ENCODE measurements around the gene SLC13A3. TPM values are rescaled to one million over a fixed set of nuclear protein-coding genes. Genes with fewer than 3 reads are reported as not detected.

The SLC13A3 gene, protein sequence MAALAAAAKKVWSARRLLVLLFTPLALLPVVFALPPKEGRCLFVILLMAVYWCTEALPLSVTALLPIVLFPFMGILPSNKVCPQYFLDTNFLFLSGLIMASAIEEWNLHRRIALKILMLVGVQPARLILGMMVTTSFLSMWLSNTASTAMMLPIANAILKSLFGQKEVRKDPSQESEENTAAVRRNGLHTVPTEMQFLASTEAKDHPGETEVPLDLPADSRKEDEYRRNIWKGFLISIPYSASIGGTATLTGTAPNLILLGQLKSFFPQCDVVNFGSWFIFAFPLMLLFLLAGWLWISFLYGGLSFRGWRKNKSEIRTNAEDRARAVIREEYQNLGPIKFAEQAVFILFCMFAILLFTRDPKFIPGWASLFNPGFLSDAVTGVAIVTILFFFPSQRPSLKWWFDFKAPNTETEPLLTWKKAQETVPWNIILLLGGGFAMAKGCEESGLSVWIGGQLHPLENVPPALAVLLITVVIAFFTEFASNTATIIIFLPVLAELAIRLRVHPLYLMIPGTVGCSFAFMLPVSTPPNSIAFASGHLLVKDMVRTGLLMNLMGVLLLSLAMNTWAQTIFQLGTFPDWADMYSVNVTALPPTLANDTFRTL
- 0.62 TPM for polyA plus RNA-seq (2013, experiment 1 of 2)
- 0.66 TPM for polyA plus RNA-seq (2013, experiment 2 of 2)

DNA sequence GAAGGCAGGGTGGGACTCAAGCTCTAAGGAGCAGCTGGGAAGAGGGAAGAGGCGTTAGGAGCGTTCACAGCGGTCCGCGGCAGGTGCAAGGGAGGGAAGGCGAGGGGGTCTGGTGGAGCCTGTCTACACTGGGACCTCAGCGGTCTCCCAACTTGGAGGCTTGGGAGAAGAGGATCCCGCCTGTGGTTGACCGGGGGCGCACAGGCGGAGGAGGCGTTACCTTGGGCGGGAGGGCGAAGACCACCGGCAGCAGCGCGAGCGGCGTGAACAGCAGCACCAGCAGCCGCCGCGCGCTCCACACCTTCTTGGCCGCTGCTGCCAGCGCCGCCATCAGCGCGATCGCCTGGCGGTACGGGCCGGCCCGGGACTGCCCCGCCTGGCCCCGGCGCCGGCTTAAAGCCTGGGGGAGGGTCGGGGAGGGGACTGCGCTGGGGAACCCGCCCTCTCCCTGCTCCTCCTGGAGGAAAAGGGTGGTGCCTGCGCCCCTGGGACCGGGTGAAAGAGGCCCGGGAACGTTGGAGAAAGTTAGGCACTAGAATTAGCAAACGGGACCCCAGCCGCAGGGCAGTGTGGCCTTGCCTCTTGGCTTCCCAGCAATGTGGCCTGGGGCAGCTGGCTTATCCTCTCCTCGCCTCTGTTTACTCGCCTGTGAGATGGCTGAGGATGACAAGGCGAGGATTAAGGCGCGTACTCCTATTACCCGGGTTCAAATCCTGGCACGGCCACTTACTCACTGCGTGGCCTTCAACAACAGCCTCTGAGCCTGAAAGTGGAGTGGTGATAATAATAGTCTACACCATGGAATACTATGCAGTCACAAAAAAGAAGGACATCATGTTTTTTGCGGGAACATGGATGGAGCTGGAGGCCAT lies at the start of gene SLC13A3:
Gene SLC13A3 (minus strand): TSS at position 369 of the 872 bp plus-strand sequence. CDS start 38 bp downstream, at position 331.
- no peak within 1 kb of the TSS for H2BK15ac ChIP-seq (ENCODE audit: low read depth, poor library complexity, severe bottlenecking)
- H2BK5ac ChIP-seq (ENCODE audit: low read depth, low read length, poor library complexity, severe bottlenecking) = no peak within 1 kb of the TSS
- no peaks in the 10 kb centered on the region for H3K9me3 ChIP-seq (ENCODE audit: control insufficient read depth, low read length)
- WGBS = 21% methylated on average over 47 of the region's 55 CpGs
- H2AK5ac ChIP-seq (ENCODE audit: low read length, severe bottlenecking) = no peak within 1 kb of the TSS
- no peak within 1 kb of the TSS for H3K23ac ChIP-seq (ENCODE audit: low read length in 2 of 2)
- H3K36me3 ChIP-seq (ENCODE audit: control insufficient read depth in 1 of 2, insufficient read depth in 2 of 2, low read depth in 1 of 2, low read length in 2 of 2) = no peaks in the 10 kb centered on the region
- peaks cover 6% of the 10 kb centered on the region for H3K4me1 ChIP-seq (ENCODE audit: control insufficient read depth, insufficient read depth, low read depth, low read length)
- H3K27me3 ChIP-seq (ENCODE audit: control insufficient read depth in 1 of 2, insufficient read depth in 1 of 2, low read length in 2 of 2) = peaks cover 31 to 33% of the 10 kb centered on the region in 2 experiments
- no peak within 1 kb of the TSS for H2BK120ac ChIP-seq (ENCODE audit: low read depth, low read length)
- no peak for DNase-seq
- no peak within 1 kb of the TSS for H3K18ac ChIP-seq (ENCODE audit: low read depth in 1 of 2, low read length in 2 of 2)
- H4K8ac ChIP-seq (ENCODE audit: low read length) = no peak within 1 kb of the TSS
- no peak within 1 kb of the TSS for H2BK12ac ChIP-seq (ENCODE audit: low read length in 2 of 2)
- H3K9ac ChIP-seq (ENCODE audit: low read length) = peak within 1 kb of the TSS; percentile 8
- no peaks in the 10 kb centered on the region for H3K79me1 ChIP-seq (replicated peaks; ENCODE audit: low read length, poor library complexity, severe bottlenecking)
- H4K91ac ChIP-seq (ENCODE audit: low read length) = no peak within 1 kb of the TSS
- H3K27ac ChIP-seq (ENCODE audit: low read length, poor library complexity, severe bottlenecking) = no peak within 1 kb of the TSS
- peak within 1 kb of the TSS in 1 of 2 experiments; percentile 53 for H3K4me3 ChIP-seq (ENCODE audit: insufficient read depth in 1 of 2, low read depth in 1 of 2, low read length in 2 of 2)
- H3K4me2 ChIP-seq (ENCODE audit: low read length, poor library complexity, severe bottlenecking) = no peak within 1 kb of the TSS
- H2AFZ ChIP-seq (ENCODE audit: low read depth, low read length) = no peak within 1 kb of the TSS
- no peak within 1 kb of the TSS for H3K14ac ChIP-seq (ENCODE audit: low read length in 2 of 2)
- no peak within 1 kb of the TSS for H3K4ac ChIP-seq (ENCODE audit: low read depth in 1 of 2, low read length in 2 of 2)

DNA sequence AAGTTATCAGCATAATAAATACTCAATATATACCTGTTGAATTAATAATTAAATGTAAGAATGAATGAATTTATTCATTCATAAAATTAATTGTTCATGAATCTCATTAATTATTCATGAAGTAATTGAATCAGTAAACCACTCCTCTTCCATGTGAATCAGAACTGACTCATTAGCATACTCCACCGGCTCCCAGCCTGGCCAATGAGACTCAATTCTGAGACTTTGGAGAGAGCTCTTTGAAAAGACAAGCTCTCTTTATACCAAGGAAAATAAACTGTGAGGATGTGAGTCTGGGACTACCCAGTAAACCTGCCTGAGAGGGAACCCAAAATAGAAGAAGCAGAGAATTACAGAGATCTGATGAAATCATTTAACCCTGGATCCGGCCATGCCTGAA lies 49.8 kb upstream of the SLC13A3 start:
- Histone ChIP-seq H3K4me2 (ENCODE audit: low read length, poor library complexity, severe bottlenecking) (no peak overlapping the region), H3K4ac (ENCODE audit: low read depth in 1 of 2, low read length in 2 of 2) (no peak overlapping the region), H3K14ac (ENCODE audit: low read length in 2 of 2) (no peak overlapping the region), H3K79me1 (replicated peaks; ENCODE audit: low read length, poor library complexity, severe bottlenecking) (no peaks in the 10 kb centered on the region), H3K9ac (ENCODE audit: low read length) (peak overlapping the region; percentile 50), H2AK5ac (ENCODE audit: low read length, severe bottlenecking) (no peak overlapping the region), H3K27ac (ENCODE audit: low read length, poor library complexity, severe bottlenecking) (no peak overlapping the region), H2BK15ac (ENCODE audit: low read depth, poor library complexity, severe bottlenecking) (no peak overlapping the region), H3K18ac (ENCODE audit: low read depth in 1 of 2, low read length in 2 of 2) (no peak overlapping the region), H3K23ac (ENCODE audit: low read length in 2 of 2) (no peak overlapping the region), H3K4me1 (ENCODE audit: control insufficient read depth, insufficient read depth, low read depth, low read length) (no peaks in the 10 kb centered on the region), H3K36me3 (ENCODE audit: control insufficient read depth in 1 of 2, insufficient read depth in 2 of 2, low read depth in 1 of 2, low read length in 2 of 2) (no peaks in the 10 kb centered on the region), H2BK5ac (ENCODE audit: low read depth, low read length, poor library complexity, severe bottlenecking) (no peak overlapping the region), H3K27me3 (ENCODE audit: control insufficient read depth in 1 of 2, insufficient read depth in 1 of 2, low read length in 2 of 2) (peaks cover 0 to 9% of the 10 kb centered on the region in 2 experiments), H3K4me3 (ENCODE audit: insufficient read depth in 1 of 2, low read depth in 1 of 2, low read length in 2 of 2) (no peak overlapping the region), H2BK12ac (ENCODE audit: low read length in 2 of 2) (no peak overlapping the region), H2AFZ (ENCODE audit: low read depth, low read length) (no peak overlapping the region), H4K8ac (ENCODE audit: low read length) (no peak overlapping the region), H4K91ac (ENCODE audit: low read length) (no peak overlapping the region), H3K9me3 (ENCODE audit: control insufficient read depth, low read length) (no peaks in the 10 kb centered on the region), H2BK120ac (ENCODE audit: low read depth, low read length) (no peak overlapping the region)
- WGBS = no CpG with 5 or more reads among the region's 2 CpGs
- DNase-seq = no peak

DNA sequence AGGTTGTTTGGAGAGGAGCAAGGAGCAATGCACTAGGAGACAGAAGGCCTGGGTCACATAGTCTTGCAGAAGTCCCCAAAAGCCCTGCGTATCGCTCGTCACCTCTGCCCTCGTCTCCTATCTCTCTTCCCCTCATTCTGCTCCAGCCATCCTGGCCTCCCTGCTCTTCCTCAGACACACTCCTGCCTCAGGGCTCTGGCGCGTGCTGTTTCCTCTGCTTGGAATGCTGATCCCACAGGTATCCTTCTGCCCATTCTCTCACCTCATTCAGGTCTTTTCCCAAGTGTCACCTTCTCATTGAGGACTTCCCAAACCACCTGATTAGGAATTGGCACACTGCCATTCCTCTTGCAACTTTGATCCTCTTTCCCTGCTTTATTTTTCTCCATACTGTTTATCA lies 49.2 kb upstream of the SLC13A3 start:
- H3K23ac ChIP-seq (ENCODE audit: low read length in 2 of 2) = no peak overlapping the region
- H2BK12ac ChIP-seq (ENCODE audit: low read length in 2 of 2) = no peak overlapping the region
- DNase-seq = no peak
- peak overlapping the region; percentile 76 for H4K91ac ChIP-seq (ENCODE audit: low read length)
- no peak overlapping the region for H4K8ac ChIP-seq (ENCODE audit: low read length)
- H3K18ac ChIP-seq (ENCODE audit: low read depth in 1 of 2, low read length in 2 of 2) = no peak overlapping the region
- no peak overlapping the region for H2BK15ac ChIP-seq (ENCODE audit: low read depth, poor library complexity, severe bottlenecking)
- H3K36me3 ChIP-seq (ENCODE audit: control insufficient read depth in 1 of 2, insufficient read depth in 2 of 2, low read depth in 1 of 2, low read length in 2 of 2) = no peaks in the 10 kb centered on the region
- H3K14ac ChIP-seq (ENCODE audit: low read length in 2 of 2) = no peak overlapping the region
- no peak overlapping the region for H2BK5ac ChIP-seq (ENCODE audit: low read depth, low read length, poor library complexity, severe bottlenecking)
- no peak overlapping the region for H2AK5ac ChIP-seq (ENCODE audit: low read length, severe bottlenecking)
- no peak overlapping the region for H3K27ac ChIP-seq (ENCODE audit: low read length, poor library complexity, severe bottlenecking)
- H3K9ac ChIP-seq (ENCODE audit: low read length) = no peak overlapping the region
- no peaks in the 10 kb centered on the region for H3K9me3 ChIP-seq (ENCODE audit: control insufficient read depth, low read length)
- no peak overlapping the region for H2AFZ ChIP-seq (ENCODE audit: low read depth, low read length)
- H3K27me3 ChIP-seq (ENCODE audit: control insufficient read depth in 1 of 2, insufficient read depth in 1 of 2, low read length in 2 of 2) = peaks cover 0 to 9% of the 10 kb centered on the region in 2 experiments
- 83% methylated on average over 6 of the region's 6 CpGs for WGBS
- no peak overlapping the region for H3K4ac ChIP-seq (ENCODE audit: low read depth in 1 of 2, low read length in 2 of 2)
- no peak overlapping the region for H3K4me2 ChIP-seq (ENCODE audit: low read length, poor library complexity, severe bottlenecking)
- H2BK120ac ChIP-seq (ENCODE audit: low read depth, low read length) = no peak overlapping the region
- H3K79me1 ChIP-seq (replicated peaks; ENCODE audit: low read length, poor library complexity, severe bottlenecking) = no peaks in the 10 kb centered on the region
- H3K4me3 ChIP-seq (ENCODE audit: insufficient read depth in 1 of 2, low read depth in 1 of 2, low read length in 2 of 2) = no peak overlapping the region
- no peaks in the 10 kb centered on the region for H3K4me1 ChIP-seq (ENCODE audit: control insufficient read depth, insufficient read depth, low read depth, low read length)
